ENCODE data around the gene THAP8. TPM values are rescaled to one million over a fixed set of nuclear protein-coding genes. Genes with fewer than 3 reads are reported as not detected.

Gene THAP8
- total RNA-seq, 3 donors from 2014 or later (not counting 1 experiment from before 2014, with no cell fraction given), result 1.8 to 3.2 (median 2.8) TPM

DNA sequence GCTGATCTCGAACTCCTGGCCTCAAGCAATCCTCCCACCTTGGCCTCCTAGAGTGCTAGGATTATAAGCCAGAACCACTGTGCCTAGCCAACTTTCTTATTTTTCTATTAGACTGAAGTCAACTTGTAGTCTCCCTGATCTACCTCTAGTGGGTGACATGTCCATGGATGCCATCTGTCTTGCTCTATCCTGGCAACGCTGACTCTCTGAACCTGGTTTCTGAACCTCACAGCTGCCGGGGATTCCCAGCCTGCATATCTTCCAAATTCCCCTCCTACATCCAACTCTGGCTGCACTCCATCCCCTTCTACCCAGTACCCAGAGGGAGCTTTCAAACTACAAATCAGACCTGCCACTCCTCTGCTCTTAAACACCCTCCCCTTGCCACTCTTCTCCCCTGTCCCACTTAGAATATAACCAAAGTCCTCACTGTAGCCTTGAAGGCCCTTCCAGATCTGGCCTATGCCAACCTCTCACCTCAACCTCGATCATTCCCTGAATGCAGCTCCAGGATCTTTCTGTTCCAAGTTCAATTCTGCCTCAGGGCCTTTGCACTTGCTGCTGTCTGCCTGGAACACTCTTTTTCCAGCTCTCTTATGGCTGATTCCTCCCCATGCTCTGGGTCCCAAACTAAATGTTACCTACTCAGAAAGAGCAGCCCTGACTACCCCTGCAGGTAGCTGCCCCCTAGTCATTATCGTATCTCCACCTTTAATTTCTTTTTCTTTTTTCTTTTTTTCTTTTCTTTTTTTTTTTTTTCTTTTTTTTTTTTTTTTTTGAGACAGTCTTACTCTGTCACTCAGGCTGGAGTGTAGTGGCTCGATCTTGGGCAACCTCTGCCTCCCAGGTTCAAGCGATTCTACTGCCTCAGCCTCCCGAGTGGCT is 23.6 kb downstream of the THAP8 start:
- Histone ChIP-seq H3K27me3 (ENCODE audit: control insufficient read depth, insufficient read depth, low read length) (no peaks in the 10 kb centered on the region), H3K36me3 (ENCODE audit: control insufficient read depth, insufficient read depth, low read length) (no peaks in the 10 kb centered on the region), H3K4me3 (ENCODE audit: low read length) (no peak overlapping the region), H3K9me3 (ENCODE audit: control insufficient read depth, insufficient read depth, low read length) (no peaks in the 10 kb centered on the region), H3K27ac (ENCODE audit: low read length) (no peak overlapping the region), H3K4me1 (ENCODE audit: control insufficient read depth, insufficient read depth, low read length) (peaks cover 11% of the 10 kb centered on the region)
- peaks cover 0 to 24% of the 10 kb centered on the region in 2 donors for H3K4me1 Mint-ChIP-seq
- TF ChIP-seq, protein P1, sequence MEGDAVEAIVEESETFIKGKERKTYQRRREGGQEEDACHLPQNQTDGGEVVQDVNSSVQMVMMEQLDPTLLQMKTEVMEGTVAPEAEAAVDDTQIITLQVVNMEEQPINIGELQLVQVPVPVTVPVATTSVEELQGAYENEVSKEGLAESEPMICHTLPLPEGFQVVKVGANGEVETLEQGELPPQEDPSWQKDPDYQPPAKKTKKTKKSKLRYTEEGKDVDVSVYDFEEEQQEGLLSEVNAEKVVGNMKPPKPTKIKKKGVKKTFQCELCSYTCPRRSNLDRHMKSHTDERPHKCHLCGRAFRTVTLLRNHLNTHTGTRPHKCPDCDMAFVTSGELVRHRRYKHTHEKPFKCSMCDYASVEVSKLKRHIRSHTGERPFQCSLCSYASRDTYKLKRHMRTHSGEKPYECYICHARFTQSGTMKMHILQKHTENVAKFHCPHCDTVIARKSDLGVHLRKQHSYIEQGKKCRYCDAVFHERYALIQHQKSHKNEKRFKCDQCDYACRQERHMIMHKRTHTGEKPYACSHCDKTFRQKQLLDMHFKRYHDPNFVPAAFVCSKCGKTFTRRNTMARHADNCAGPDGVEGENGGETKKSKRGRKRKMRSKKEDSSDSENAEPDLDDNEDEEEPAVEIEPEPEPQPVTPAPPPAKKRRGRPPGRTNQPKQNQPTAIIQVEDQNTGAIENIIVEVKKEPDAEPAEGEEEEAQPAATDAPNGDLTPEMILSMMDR (IDR thresholded peaks at IDR 0.05), result no peak
- no peaks in the 10 kb centered on the region for H3K36me3 Mint-ChIP-seq
- intact Hi-C loops (cut with micrococcal nuclease), result no loop called here
- no peaks in the 10 kb centered on the region for H3K27me3 Mint-ChIP-seq (ENCODE audit: low read depth in 2 of 2)
- no peak for ATAC-seq
- 94% methylated on average over 8 of the region's 8 CpGs for WGBS (ENCODE audit: insufficient coverage)
- DNase-seq, result no peak
- H3K27ac Mint-ChIP-seq, result no peak overlapping the region
- H3K4me3 Mint-ChIP-seq, result no peak overlapping the region
- H3K9me3 Mint-ChIP-seq, result no peaks in the 10 kb centered on the region

DNA sequence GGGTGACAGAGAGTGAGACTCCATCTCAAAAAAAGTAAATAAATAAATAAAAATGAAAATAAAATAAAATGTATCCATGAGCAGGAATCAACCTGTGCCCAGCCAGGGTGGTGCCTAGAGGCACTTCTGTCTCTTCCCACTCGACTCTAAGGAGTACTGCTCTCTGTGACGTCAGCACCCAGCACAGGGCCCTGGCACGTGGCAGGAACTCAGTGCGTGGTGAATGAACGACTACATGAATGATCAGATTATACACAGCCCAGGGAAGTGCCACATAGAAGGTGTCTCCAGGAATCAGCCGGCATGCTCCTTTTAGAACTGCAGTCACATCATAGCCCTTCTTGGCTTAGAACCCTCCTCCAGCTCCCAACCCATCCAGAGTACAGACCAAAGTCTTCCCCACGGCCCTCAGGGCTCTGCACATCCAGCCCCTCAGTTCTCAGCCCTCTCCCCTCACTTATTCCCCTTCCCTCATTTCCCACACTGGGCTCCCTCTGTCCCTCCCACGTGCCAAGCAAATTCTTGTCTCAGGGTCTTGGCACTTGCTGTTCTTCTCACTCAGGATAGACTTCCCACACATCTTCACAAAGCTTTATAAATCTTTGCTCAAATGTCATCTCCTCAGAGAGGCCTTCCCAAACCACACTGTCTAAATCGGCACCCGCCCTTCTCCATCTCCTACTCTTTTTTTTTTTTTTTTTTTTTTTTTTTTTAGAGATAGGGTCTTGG is 25.6 kb downstream of the THAP8 start:
- peaks cover 5% of the 10 kb centered on the region for H3K36me3 ChIP-seq (ENCODE audit: control insufficient read depth, insufficient read depth, low read length)
- no peaks in the 10 kb centered on the region for H3K27me3 ChIP-seq (ENCODE audit: control insufficient read depth, insufficient read depth, low read length)
- DNase-seq (no peak), ATAC-seq (no peak)
- Mint-ChIP-seq H3K27me3 (ENCODE audit: low read depth in 2 of 2) (no peaks in the 10 kb centered on the region), H3K9me3 (no peaks in the 10 kb centered on the region), H3K4me3 (no peak overlapping the region), H3K36me3 (no peaks in the 10 kb centered on the region), H3K27ac (no peak overlapping the region), H3K4me1 (peaks cover 0 to 10% of the 10 kb centered on the region in 2 donors)
- intact Hi-C loops (cut with micrococcal nuclease), result no loop called here
- H3K4me3 ChIP-seq (ENCODE audit: low read length), result no peak overlapping the region
- WGBS (ENCODE audit: insufficient coverage), result 91% methylated on average over 8 of the region's 10 CpGs
- H3K4me1 ChIP-seq (ENCODE audit: control insufficient read depth, insufficient read depth, low read length), result peaks cover 11% of the 10 kb centered on the region
- TF ChIP-seq, protein P1 (IDR thresholded peaks at IDR 0.05), result no peak
- no peaks in the 10 kb centered on the region for H3K9me3 ChIP-seq (ENCODE audit: control insufficient read depth, insufficient read depth, low read length)
- H3K27ac ChIP-seq (ENCODE audit: low read length), result no peak overlapping the region

DNA sequence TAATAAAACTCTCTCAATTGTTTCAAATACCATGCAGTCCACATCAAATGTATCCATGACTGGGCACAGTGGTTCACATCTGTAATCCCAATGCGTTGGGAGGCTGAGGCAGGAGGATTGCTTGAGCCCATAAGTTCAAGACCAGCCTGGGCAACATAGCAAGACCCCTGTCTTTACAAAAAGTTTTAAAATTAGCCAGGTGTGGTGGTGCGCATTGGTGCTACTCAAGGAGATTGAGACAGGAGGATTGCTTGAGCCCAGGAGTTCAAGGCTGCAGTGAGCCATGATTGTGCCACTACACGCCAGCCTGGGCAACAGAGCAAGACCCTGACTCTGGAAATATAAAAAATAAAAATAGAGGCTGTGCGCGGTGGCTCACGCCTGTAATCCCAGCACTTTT is 26.4 kb downstream of the THAP8 start:
- Mint-ChIP-seq H3K27me3 (ENCODE audit: low read depth in 2 of 2) (no peaks in the 10 kb centered on the region), H3K27ac (no peak overlapping the region), H3K4me3 (no peak overlapping the region), H3K4me1 (peaks cover 0 to 7% of the 10 kb centered on the region in 2 donors), H3K36me3 (no peaks in the 10 kb centered on the region), H3K9me3 (no peaks in the 10 kb centered on the region)
- no peaks in the 10 kb centered on the region for H3K27me3 ChIP-seq (ENCODE audit: control insufficient read depth, insufficient read depth, low read length)
- peaks cover 6% of the 10 kb centered on the region for H3K4me1 ChIP-seq (ENCODE audit: control insufficient read depth, insufficient read depth, low read length)
- intact Hi-C loops (cut with micrococcal nuclease), result no loop called here
- ATAC-seq (no peak), DNase-seq (no peak)
- H3K4me3 ChIP-seq (ENCODE audit: low read length), result no peak overlapping the region
- no peaks in the 10 kb centered on the region for H3K9me3 ChIP-seq (ENCODE audit: control insufficient read depth, insufficient read depth, low read length)
- H3K36me3 ChIP-seq (ENCODE audit: control insufficient read depth, insufficient read depth, low read length), result peaks cover 5% of the 10 kb centered on the region
- no peak overlapping the region for H3K27ac ChIP-seq (ENCODE audit: low read length)
- TF ChIP-seq, protein P1 (IDR thresholded peaks at IDR 0.05), result no peak
- WGBS (ENCODE audit: insufficient coverage), result 99% methylated on average over 6 of the region's 6 CpGs
